Measurements from ENCODE around the gene ZFHX2.

DNA sequence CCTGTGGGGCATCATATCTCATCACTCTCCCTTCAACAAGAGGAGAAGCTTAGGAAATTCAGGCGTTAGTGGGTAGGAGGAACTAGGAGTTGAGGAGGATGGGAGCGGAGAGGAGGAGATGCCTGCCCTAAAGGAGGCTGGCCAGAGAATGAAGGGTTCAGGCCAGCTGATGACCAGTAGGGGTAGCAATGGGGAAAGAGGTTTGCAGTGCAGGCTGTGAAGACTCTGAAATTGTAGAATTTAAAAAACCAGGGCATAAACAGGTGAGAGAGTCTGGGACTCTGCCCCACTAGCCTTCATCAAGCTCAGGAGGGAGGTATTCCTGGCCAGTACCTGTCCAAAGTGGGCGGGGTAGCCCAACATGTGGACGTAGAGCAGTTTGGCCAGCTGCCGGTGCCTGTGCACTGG lies 15.2 kb upstream of the ZFHX2 start:
- TF ChIP-seq, protein P1, sequence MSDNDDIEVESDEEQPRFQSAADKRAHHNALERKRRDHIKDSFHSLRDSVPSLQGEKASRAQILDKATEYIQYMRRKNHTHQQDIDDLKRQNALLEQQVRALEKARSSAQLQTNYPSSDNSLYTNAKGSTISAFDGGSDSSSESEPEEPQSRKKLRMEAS (IDR thresholded peaks at IDR 0.05): 0 out of 2 replicates have a peak, but pooled peaks have one; percentile 56
- TF ChIP-seq RAD21 (IDR thresholded peaks at IDR 0.05; ENCODE audit: low read depth) (no peak), YY1 (IDR thresholded peaks at IDR 0.05; ENCODE audit: low read depth) (no peak), TCF12 (IDR thresholded peaks at IDR 0.05; ENCODE audit: low read depth) (no peak), CEBPB (IDR thresholded peaks at IDR 0.05) (no peak), FOXM1 (IDR thresholded peaks at IDR 0.05; ENCODE audit: borderline replicate concordance, low read depth) (no peak), TAF1 (IDR thresholded peaks at IDR 0.05; ENCODE audit: low read depth) (no peak), EP300 (IDR thresholded peaks at IDR 0.05; ENCODE audit: borderline replicate concordance) (no peak), ZBTB7A (IDR thresholded peaks at IDR 0.05; ENCODE audit: low read depth) (no peak), CREB1 (IDR thresholded peaks at IDR 0.05; ENCODE audit: low read depth) (no peak), TEAD4 (IDR thresholded peaks at IDR 0.05) (no peak)
- TF ChIP-seq, protein P2, sequence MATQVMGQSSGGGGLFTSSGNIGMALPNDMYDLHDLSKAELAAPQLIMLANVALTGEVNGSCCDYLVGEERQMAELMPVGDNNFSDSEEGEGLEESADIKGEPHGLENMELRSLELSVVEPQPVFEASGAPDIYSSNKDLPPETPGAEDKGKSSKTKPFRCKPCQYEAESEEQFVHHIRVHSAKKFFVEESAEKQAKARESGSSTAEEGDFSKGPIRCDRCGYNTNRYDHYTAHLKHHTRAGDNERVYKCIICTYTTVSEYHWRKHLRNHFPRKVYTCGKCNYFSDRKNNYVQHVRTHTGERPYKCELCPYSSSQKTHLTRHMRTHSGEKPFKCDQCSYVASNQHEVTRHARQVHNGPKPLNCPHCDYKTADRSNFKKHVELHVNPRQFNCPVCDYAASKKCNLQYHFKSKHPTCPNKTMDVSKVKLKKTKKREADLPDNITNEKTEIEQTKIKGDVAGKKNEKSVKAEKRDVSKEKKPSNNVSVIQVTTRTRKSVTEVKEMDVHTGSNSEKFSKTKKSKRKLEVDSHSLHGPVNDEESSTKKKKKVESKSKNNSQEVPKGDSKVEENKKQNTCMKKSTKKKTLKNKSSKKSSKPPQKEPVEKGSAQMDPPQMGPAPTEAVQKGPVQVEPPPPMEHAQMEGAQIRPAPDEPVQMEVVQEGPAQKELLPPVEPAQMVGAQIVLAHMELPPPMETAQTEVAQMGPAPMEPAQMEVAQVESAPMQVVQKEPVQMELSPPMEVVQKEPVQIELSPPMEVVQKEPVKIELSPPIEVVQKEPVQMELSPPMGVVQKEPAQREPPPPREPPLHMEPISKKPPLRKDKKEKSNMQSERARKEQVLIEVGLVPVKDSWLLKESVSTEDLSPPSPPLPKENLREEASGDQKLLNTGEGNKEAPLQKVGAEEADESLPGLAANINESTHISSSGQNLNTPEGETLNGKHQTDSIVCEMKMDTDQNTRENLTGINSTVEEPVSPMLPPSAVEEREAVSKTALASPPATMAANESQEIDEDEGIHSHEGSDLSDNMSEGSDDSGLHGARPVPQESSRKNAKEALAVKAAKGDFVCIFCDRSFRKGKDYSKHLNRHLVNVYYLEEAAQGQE (IDR thresholded peaks at IDR 0.05; ENCODE audit: low read depth): no peak
